NCI-H1417 treated with DMSO at 0.1 percent for 48 hours (cell line): ENCODE results near the gene HYDIN.
"Not testable (repeated sequence)": the region's sequence is repeated elsewhere in the genome, so short reads cannot be mapped to it uniquely, and the experiment has no call there.

ENCODE experiments used
- DNase-seq: peaks from one replicate; lab custom pipeline; 2025; lab: John Stamatoyannopoulos, UW

The HYDIN gene

GRCh38 chr16:71109656-71110208 is 120.8 kb downstream of the HYDIN start:
- not testable (repeated sequence) for DNase-seq

DNA sequence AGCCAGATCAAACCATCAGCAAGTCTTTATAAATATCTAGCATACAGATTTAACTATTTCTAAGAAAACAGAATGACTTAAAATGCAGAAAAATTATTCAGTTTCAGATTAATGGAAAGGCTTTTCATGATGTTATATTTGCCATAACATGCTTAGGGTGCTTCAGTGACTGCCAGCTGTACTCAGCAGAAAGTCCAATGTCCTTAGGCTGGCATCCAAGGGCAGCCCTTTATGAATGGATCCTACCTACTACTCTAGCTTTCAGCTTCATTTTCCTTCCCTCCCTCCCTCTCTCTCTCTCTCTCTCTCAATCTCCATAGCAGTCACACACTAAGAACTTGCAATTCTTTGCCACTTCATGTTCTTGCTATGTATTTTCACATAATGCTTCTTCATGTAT is 124.6 kb downstream of the HYDIN start:
- DNase-seq = not testable (repeated sequence)

DNA sequence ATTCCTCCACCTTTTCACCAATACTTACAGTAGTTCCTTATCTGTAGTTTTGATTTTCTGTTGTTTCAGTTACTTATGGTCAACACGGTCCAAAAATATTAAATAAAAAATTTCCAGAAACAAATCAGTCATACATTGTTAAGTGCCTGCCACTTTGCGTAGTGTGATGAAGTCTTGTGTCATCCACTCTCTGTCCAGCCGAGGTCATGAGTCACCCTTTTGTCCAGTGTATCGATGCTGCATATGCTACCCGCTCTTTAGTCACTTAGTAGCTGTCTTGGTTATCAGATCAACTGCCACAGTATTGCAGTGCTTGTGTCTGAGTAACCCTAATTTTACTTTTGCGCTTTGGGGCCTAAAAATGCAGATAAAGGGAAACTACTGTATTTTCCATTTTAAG is 146.9 kb downstream of the HYDIN start:
- DNase-seq = not testable (repeated sequence)

- not testable (repeated sequence) for DNase-seq
These were observed 149.7 kb downstream of the HYDIN start for GRCh38 chr16:71080777-71081176.

GRCh38 chr16:71080262-71080661 is 150.3 kb downstream of the HYDIN start:
- DNase-seq = not testable (repeated sequence)

DNA sequence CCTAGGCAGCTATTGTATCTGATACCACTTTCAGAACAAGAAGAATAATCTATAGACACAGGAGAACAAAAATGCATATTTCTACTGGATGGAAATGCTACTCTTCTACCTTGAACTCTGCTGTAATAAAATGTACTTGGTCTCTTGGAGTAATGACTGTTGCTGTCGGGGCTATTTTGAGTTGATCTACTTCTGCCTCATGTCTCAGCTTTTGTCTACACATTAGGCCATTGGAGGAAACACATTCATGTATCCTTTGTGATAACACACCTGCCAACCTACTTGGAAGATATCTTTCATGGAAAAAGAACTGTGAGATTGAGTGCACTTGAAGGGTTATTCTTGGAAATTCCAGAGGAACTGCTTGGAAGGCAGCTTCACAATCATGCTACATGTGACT is 159.9 kb downstream of the HYDIN start:
- DNase-seq = not testable (repeated sequence)

- DNase-seq = not testable (repeated sequence)
These were observed 160.7 kb downstream of the HYDIN start for GRCh38 chr16:71069842-71070241.

DNA sequence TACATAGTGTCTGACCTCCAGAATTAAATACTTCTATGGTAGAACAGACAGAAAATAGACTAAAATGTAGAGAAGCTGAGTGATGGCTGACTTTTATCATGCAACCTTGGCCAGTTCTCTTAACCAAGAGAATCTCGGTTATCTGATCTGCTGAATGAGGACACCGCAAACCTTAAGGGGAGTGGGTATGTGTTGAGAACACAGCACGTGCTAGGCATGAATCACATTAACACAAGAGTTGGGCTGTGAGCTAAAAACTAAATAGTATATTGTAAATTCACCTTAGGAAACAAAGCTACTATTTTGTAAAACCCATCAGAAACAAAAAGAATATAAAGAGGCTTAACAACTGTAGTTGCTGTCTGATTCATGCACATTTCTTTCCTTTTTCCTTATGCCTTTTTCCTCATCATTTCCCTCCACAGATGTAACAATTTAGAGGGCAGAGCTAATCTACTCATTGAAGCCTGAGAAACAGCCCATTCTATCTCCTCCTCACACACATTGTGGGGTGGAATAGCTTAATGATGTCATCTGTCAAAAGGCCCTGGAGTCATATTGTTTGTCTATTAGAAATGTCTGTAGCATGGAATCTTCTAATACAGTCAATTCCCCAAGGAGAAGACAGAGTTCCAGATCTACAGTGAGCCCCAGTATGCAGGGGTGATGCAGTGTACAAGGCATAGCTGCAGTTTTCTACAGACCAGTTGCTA is 176.5 kb downstream of the HYDIN start:
- not testable (repeated sequence) for DNase-seq

GRCh38 chr16:71050307-71050706 is 180.2 kb downstream of the HYDIN start:
- not testable (repeated sequence) for DNase-seq

- not testable (repeated sequence) for DNase-seq
These were observed 191.0 kb downstream of the HYDIN start for GRCh38 chr16:71039368-71040111.

- not testable (repeated sequence) for DNase-seq
These were observed 192.1 kb downstream of the HYDIN start for GRCh38 chr16:71038421-71038820.

- DNase-seq = not testable (repeated sequence)
These were observed 192.5 kb downstream of the HYDIN start for GRCh38 chr16:71037987-71038386.

- not testable (repeated sequence) for DNase-seq
These were observed 202.3 kb downstream of the HYDIN start for GRCh38 chr16:71028032-71028727.

GRCh38 chr16:71027511-71027910 is 203.0 kb downstream of the HYDIN start:
- not testable (repeated sequence) for DNase-seq

- DNase-seq = not testable (repeated sequence)
These were observed 206.6 kb downstream of the HYDIN start for GRCh38 chr16:71023851-71024439.

DNA sequence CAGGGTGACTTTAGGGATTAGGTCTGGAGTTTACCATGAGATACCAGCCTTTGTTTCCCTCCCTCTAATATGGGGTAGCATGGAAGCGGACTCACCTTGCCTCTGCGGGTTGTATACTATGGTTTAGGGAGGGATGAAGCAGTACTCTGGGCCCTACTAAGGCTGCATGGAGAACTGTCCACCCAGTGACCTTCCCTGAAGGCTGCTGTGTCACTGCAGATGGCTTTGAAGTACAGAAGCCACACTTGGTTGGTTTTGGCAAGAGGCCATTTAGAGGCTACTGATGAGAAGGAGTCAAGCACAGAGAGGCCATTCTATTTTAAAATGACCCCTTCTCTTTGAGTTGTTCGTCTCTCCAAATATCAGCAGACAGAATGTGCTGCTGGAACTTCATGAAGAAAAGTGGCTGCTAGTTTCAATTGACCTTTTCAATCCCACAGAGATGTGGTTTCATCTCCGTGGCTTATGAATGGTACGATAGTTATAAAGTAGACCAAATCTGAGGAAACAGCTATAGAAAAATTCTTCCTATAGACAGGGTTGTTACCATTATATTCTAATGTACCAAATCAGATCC is 208.5 kb downstream of the HYDIN start:
- DNase-seq = not testable (repeated sequence)

DNA sequence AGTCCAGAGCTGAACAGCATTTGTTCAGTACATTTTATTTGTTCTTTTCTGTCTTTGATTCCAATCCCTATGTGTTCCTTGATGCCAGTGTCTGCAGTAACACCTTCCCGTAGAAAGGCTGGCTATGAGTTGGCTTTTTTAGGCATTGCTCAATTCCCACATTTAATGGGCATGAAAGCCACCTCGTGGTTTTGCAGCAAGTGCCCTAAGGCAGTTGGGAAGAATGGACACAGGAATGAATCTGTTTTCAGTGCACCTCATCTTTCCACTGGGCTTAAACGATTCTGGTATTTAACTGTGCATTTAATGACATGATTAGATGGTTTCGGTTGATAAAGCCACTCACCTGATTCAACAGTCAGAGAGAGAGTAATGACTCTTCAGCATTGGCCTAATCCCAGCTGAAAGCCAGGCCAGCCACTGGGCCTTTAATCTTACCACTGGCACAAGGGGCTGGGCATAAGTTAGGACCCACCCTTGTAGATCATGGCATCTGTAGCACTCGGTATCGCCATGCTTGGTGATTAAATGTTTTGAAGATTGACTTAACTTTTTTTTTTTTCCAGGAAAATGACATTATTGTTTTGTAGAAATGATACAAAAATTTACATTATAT is 211.3 kb downstream of the HYDIN start:
- DNase-seq = not testable (repeated sequence)

DNA sequence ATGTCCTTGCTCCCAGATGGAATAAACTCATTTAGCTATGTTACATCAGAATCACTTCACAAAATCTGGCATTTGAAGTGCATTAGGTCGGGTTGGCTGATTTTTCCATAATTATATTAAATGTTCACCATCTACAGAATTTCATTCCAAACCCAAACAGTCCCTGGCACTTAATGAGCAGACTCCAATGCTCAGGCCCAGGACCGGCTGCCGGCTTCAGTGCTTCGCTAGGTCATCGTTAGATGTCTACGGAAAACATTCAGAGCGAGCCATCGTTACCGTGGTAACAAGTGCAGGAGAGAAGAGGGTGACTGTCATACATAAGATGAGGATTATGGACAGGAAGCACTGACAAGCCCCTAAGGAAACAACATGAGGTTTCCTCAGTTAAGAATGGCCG is 215.1 kb downstream of the HYDIN start:
- not testable (repeated sequence) for DNase-seq

DNA sequence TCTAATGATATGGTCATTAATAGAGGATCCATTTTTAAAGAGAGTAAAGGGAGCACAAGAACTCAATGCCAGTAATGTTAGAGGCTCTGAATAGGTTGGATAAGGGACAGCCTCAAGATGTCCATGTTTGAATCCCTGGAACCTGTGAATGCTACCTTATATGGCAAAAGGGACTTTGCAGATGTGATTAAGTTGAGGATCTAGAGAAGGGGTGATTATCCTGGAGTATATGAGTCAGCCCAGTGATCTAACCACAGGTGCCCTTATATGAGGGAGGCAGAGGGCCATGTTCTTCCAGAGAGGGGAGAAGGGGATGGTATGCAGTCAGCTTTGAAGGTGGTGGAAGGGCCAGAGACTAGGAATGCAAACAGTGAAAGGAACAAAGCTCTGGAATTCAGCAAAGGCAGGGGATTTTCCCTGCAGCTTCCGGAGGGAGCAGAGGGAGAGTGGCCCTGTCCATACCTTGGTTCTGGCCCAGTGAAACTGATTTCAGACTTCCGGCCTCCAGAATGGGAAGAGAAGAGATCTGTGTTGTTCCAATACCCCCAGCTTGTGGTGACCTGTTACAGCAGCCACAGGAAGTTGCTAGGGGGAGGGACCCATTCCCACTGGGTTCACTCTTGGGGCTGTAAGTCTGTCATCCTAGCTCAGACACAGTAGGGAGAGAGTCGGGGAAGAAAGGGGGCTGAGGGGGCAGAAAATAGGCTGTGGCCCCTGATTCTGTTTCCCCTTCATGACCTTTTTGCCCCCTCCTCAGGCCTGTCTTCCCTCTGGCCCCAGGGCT is 220.9 kb downstream of the HYDIN start:
- DNase-seq = not testable (repeated sequence)

GRCh38 chr16:71006516-71006915 is 224.0 kb downstream of the HYDIN start:
- DNase-seq = not testable (repeated sequence)
